Measurements from ENCODE around the gene MGAT4D. TPM values are rescaled to one million over a fixed set of nuclear protein-coding genes. Genes with fewer than 3 reads are reported as not detected.

MGAT4D gene
- total and polyA plus RNA-seq, 10 of the 15 experiments (the other 5 are each of a cell fraction or from before 2014, with no cell fraction given) = not detected

- TF ChIP-seq ZNF592 (IDR thresholded peaks at IDR 0.05) = no peak
- peak; percentile 90 for TF ChIP-seq HDGF (IDR thresholded peaks at IDR 0.05)
- TF ChIP-seq CHD4 (IDR thresholded peaks at IDR 0.05) = no peak
- peak; percentile 76 for TF ChIP-seq MAX (IDR thresholded peaks at IDR 0.05; ENCODE audit: low read depth, low read length)
- TF ChIP-seq RAD21 (IDR thresholded peaks at IDR 0.05; ENCODE audit: insufficient read depth, low read depth, low read length) = peak; percentile 38
- peak; percentile 59 for TF ChIP-seq HCFC1 (IDR thresholded peaks at IDR 0.05; ENCODE audit: low read length)
- no peak for TF ChIP-seq YBX1 (IDR thresholded peaks at IDR 0.05)
- TF ChIP-seq MYC (IDR thresholded peaks at IDR 0.05; ENCODE audit: insufficient read depth, insufficient read length, insufficient replicate concordance, low read length, severe bottlenecking) = no peak
- TF ChIP-seq RCOR1 (conservative IDR thresholded peaks at IDR 0.05; ENCODE audit: low read depth, low read length) = peak; percentile 64; the same call in 1 of the 2 replicates
- TF ChIP-seq, protein P1, sequence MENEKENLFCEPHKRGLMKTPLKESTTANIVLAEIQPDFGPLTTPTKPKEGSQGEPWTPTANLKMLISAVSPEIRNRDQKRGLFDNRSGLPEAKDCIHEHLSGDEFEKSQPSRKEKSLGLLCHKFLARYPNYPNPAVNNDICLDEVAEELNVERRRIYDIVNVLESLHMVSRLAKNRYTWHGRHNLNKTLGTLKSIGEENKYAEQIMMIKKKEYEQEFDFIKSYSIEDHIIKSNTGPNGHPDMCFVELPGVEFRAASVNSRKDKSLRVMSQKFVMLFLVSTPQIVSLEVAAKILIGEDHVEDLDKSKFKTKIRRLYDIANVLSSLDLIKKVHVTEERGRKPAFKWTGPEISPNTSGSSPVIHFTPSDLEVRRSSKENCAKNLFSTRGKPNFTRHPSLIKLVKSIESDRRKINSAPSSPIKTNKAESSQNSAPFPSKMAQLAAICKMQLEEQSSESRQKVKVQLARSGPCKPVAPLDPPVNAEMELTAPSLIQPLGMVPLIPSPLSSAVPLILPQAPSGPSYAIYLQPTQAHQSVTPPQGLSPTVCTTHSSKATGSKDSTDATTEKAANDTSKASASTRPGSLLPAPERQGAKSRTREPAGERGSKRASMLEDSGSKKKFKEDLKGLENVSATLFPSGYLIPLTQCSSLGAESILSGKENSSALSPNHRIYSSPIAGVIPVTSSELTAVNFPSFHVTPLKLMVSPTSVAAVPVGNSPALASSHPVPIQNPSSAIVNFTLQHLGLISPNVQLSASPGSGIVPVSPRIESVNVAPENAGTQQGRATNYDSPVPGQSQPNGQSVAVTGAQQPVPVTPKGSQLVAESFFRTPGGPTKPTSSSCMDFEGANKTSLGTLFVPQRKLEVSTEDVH (IDR thresholded peaks at IDR 0.05; ENCODE audit: low read depth, partially characterized antibody) = no peak
- TF ChIP-seq KDM1A (IDR thresholded peaks at IDR 0.05; ENCODE audit: borderline replicate concordance) = no peak
- peak; percentile 63; the same call in 1 of the 2 replicates for TF ChIP-seq BACH1 (IDR thresholded peaks at IDR 0.05; ENCODE audit: borderline replicate concordance)
- no peak for TF ChIP-seq ATF2 (IDR thresholded peaks at IDR 0.05; ENCODE audit: low read length)
- TF ChIP-seq ZZZ3 (IDR thresholded peaks at IDR 0.05; ENCODE audit: control insufficient read depth, insufficient read length, low read depth) = no peak
- no peak for TF ChIP-seq EGR1 (IDR thresholded peaks at IDR 0.05; ENCODE audit: borderline replicate concordance in 1 of 2, low read depth in 2 of 2, low read length in 2 of 2)
- TF ChIP-seq ATF7 (IDR thresholded peaks at IDR 0.05; ENCODE audit: low read depth) = no peak
- TF ChIP-seq BRCA1 (IDR thresholded peaks at IDR 0.05; ENCODE audit: low read depth, low read length) = no peak
These were observed 26.0 kb upstream of the MGAT4D start, which contains the start of gene ELMOD2 (continued) for GRCh38 chr4:140523857-140524742.
